HepG2 (cell line): ENCODE measurements around the gene ABT1. TPM values are rescaled to one million over a fixed set of nuclear protein-coding genes. Genes with fewer than 3 reads are reported as not detected.

Experiments used
- AHR ChIP-seq: IDR thresholded peaks from 2 replicates; pipeline ENCODE4 v1.6.1; 2018; ENCODE audit warnings: missing genetic modification reagents, missing compliant biosample characterization
- CCAR2 ChIP-seq: fragments of 200-400 bp; formaldehyde crosslinking; optimal IDR thresholded peaks from 2 replicates; pipeline ENCODE3; 2018; ENCODE audit warnings: low read depth, mild to moderate bottlenecking, low read length, moderate library complexity
- HES4 ChIP-seq: sonication (generic); formaldehyde crosslinking; IDR thresholded peaks from 2 replicates; pipeline ENCODE4 v1.9.0; 2021; ENCODE audit warnings: mild to moderate bottlenecking, missing genetic modification reagents, borderline replicate concordance
- KAT8 ChIP-seq: IDR thresholded peaks from 2 replicates; pipeline ENCODE4 v1.6.1; 2016; ENCODE audit warnings: missing genetic modification reagents, missing compliant biosample characterization
- KDM3A ChIP-seq: IDR thresholded peaks from 2 replicates; pipeline ENCODE4 v1.6.1; 2018; ENCODE audit warnings: low read depth, missing compliant biosample characterization
- KDM5A ChIP-seq: fragments of 200-600 bp; sonication (generic); IDR thresholded peaks from 2 replicates; pipeline ENCODE4 v1.7.0; 2018; ENCODE audit warnings: antibody characterized with exemption, mild to moderate bottlenecking, low read length, borderline replicate concordance
- KLF16 ChIP-seq, 2 experiments: sonication (generic) in 1 of 2; formaldehyde crosslinking in 1 of 2; IDR thresholded peaks; 2 replicates each; pipeline versions ENCODE4 v1.6.1 to v1.8.0; 2016 to 2023; ENCODE audit warnings: missing genetic modification reagents in 2 of 2, missing compliant biosample characterization in 1 of 2
- MAFK ChIP-seq, 2 experiments: IDR thresholded peaks in 1 of 2; conservative IDR thresholded peaks in 1 of 2; 2 replicates each; pipeline ENCODE4 v1.6.1; 2011; ENCODE audit warnings: improper control_type of control experiment in 2 of 2, low read length in 2 of 2
- MIER3 ChIP-seq: IDR thresholded peaks from 2 replicates; pipeline ENCODE4 v1.6.1; 2016; ENCODE audit warnings: missing compliant biosample characterization, borderline replicate concordance
- NFIB ChIP-seq: sonication (generic); formaldehyde crosslinking; IDR thresholded peaks from 2 replicates; pipeline ENCODE4 v1.9.0; 2021; ENCODE audit warnings: missing genetic modification reagents, mild to moderate bottlenecking, borderline replicate concordance
- NFYB ChIP-seq: sonication (generic); formaldehyde crosslinking; IDR thresholded peaks from 2 replicates; pipeline ENCODE4 v1.4.0; 2020; ENCODE audit warnings: missing genetic modification reagents
- NRL ChIP-seq: sonication (generic); formaldehyde crosslinking; IDR thresholded peaks from 2 replicates; pipeline ENCODE4 v1.5.0; 2020; ENCODE audit warnings: missing genetic modification reagents, mild to moderate bottlenecking, moderate library complexity, borderline replicate concordance
- RAD51 ChIP-seq: fragments of 450-650 bp; IDR thresholded peaks from 2 replicates; pipeline ENCODE4 v1.6.1; 2016; ENCODE audit warnings: borderline replicate concordance
- REL ChIP-seq: sonication (generic); formaldehyde crosslinking; conservative IDR thresholded peaks from 2 replicates; pipeline ENCODE4 v1.8.0; 2022; ENCODE audit warnings: mild to moderate bottlenecking, missing genetic modification reagents, moderate library complexity
- SMAD3 ChIP-seq: sonication (generic); formaldehyde crosslinking; IDR thresholded peaks from 2 replicates; pipeline ENCODE4 v1.4.0; 2020; ENCODE audit warnings: missing genetic modification reagents
- TRIM24 ChIP-seq: sonication (generic); formaldehyde crosslinking; IDR thresholded peaks from 2 replicates; pipeline ENCODE4 v1.8.0; 2022; ENCODE audit warnings: mild to moderate bottlenecking, missing genetic modification reagents
- ZNF3 ChIP-seq: IDR thresholded peaks from 2 replicates; pipeline ENCODE4 v1.7.0; 2017; ENCODE audit warnings: inconsistent platforms
- ZNF501 ChIP-seq: sonication (generic); formaldehyde crosslinking; IDR thresholded peaks from 2 replicates; pipeline ENCODE4 v1.5.1; 2020; ENCODE audit warnings: mild to moderate bottlenecking, moderate library complexity, missing genetic modification reagents
- ZNF720 ChIP-seq: sonication (generic); formaldehyde crosslinking; IDR thresholded peaks from 2 replicates; pipeline ENCODE4 v1.4.0; 2020; ENCODE audit warnings: missing genetic modification reagents
- ZNF749 ChIP-seq: sonication (generic); formaldehyde crosslinking; IDR thresholded peaks from 2 replicates; pipeline ENCODE4 v1.8.0; 2022; ENCODE audit warnings: mild to moderate bottlenecking, missing genetic modification reagents, moderate library complexity, borderline replicate concordance
- ZNF761 ChIP-seq: sonication (generic); formaldehyde crosslinking; conservative IDR thresholded peaks from 2 replicates; pipeline ENCODE4 v1.4.0; 2020; ENCODE audit warnings: mild to moderate bottlenecking, missing genetic modification reagents
- ZNF790 ChIP-seq: sonication (generic); formaldehyde crosslinking; IDR thresholded peaks from 2 replicates; pipeline ENCODE4 v1.8.0; 2022; ENCODE audit warnings: missing genetic modification reagents, mild to moderate bottlenecking, borderline replicate concordance
- polyA plus RNA-seq, 8 experiments: library from polyadenylated mRNA; depleted of rRNA in 3 of 8; stranded (reverse) in 7 of 8; unstranded in 1 of 8; fragments of >200 nt; fragmentation: Illumina TruSeq in 4 of 8; extraction: Trizol in 4 of 8; gene quantifications; 2 replicates each; pipeline versions ENCODE4 v1.2.1 to v1.2.3, GENCODE V29; 2011 to 2016; ENCODE audit warnings: low read depth in 4 of 8, missing spikeins in 1 of 8, mixed read lengths in 1 of 8; ENCODE audit not compliant: insufficient read depth in 1 of 8
- total RNA-seq, 5 experiments: library from RNA; depleted of rRNA; stranded (reverse); fragments of >200 nt; fragmentation: Illumina TruSeq; extraction: Trizol; gene quantifications; 2 replicates each; pipeline ENCODE4 v1.2.3, GENCODE V29; 2016; ENCODE audit warnings: low read depth in 1 of 5
- TF ChIP-seq, protein P1 (sequence below): sonication (generic); formaldehyde crosslinking; IDR thresholded peaks from 2 replicates; pipeline ENCODE4; 2020; ENCODE audit warnings: missing genetic modification reagents, mild to moderate bottlenecking, borderline replicate concordance
- TF ChIP-seq, protein P2 (sequence below): sonication (generic); formaldehyde crosslinking; IDR thresholded peaks from 2 replicates; pipeline ENCODE4 v1.8.0; 2022; ENCODE audit warnings: mild to moderate bottlenecking, missing genetic modification reagents, moderate library complexity
- TF ChIP-seq, protein P3 (sequence below): sonication (generic); formaldehyde crosslinking; IDR thresholded peaks from 2 replicates; pipeline ENCODE4 v1.4.0; 2020; ENCODE audit warnings: missing genetic modification reagents

ABT1 gene
- total and polyA plus RNA-seq, 2 of the 13 experiments (the other 11 are each of a cell fraction or from before 2014, with no cell fraction given), result 38.4 TPM

DNA sequence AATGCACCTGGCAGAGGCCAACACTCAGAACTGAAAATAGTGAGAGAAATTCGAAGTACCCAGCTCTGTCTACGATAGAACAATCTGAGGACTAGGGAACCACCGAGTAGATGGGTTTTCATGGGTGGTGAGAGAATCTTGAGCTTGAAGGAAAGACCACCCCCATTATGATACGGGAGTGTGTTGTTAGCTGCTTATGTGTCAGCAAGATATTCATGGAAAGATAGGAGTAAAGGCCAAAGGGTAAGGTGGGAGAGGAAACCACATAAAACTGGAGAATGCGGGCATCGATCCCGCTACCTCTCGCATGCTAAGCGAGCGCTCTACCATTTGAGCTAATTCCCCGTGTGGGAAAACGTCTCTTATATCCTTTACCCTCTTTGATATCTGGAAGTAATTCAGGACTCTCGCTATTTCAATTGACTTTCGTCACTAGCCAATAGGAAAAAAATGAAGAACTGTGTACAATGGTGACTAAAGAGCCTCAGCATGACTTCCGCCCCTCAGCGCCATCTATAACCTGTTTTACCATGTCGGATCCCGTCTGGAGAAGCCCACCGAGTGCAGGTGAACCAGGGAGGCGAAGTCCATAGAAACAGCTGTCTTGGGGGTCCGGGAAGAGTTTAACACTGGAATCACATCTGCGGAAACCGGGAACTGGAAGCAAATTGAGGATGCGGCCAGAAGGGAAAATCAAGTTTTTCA lies 25.0 kb upstream of the ABT1 start (continued):
- TF ChIP-seq ZNF3 (0 out of 2 replicates have a peak, but pooled peaks have one; percentile 73), NFIB (no peak), TRIM24 (CRISPR knock-in tag) (no peak), ZNF790 (CRISPR knock-in tag) (no peak), NFYB (CRISPR knock-in tag) (peak; percentile 66), REL (CRISPR knock-in tag) (no peak), MAFK (conservative IDR thresholded peaks at IDR 0.05 in 1 of 2, IDR thresholded peaks at IDR 0.05 in 1 of 2; ENCODE audit: low read length in 2 of 2) (no peak), AHR (0 out of 2 replicates have a peak, but pooled peaks have one; percentile 54), KLF16 (CRISPR knock-in tag; IDR thresholded peaks at IDR 0.05) (peak in 1 of 2 experiments; percentile 98; a peak in 2 of 4 replicates), KDM5A (peak; percentile 50; the same call in 1 of the 2 replicates), SMAD3 (CRISPR knock-in tag) (peak; percentile 95), ZNF720 (CRISPR knock-in tag) (no peak), CCAR2 (peak; percentile 98), KDM3A (peak; percentile 84), ZNF501 (peak; percentile 75), RAD51 (no peak), MIER3 (CRISPR knock-in tag) (peak; percentile 97), NRL (CRISPR knock-in tag) (no peak), HES4 (CRISPR knock-in tag) (0 out of 2 replicates have a peak, but pooled peaks have one; percentile 14), KAT8 (CRISPR knock-in tag) (peak; percentile 85), ZNF749 (peak; percentile 84; the same call in 1 of the 2 replicates), ZNF761 (CRISPR knock-in tag) (no peak)
- TF ChIP-seq, protein P1, sequence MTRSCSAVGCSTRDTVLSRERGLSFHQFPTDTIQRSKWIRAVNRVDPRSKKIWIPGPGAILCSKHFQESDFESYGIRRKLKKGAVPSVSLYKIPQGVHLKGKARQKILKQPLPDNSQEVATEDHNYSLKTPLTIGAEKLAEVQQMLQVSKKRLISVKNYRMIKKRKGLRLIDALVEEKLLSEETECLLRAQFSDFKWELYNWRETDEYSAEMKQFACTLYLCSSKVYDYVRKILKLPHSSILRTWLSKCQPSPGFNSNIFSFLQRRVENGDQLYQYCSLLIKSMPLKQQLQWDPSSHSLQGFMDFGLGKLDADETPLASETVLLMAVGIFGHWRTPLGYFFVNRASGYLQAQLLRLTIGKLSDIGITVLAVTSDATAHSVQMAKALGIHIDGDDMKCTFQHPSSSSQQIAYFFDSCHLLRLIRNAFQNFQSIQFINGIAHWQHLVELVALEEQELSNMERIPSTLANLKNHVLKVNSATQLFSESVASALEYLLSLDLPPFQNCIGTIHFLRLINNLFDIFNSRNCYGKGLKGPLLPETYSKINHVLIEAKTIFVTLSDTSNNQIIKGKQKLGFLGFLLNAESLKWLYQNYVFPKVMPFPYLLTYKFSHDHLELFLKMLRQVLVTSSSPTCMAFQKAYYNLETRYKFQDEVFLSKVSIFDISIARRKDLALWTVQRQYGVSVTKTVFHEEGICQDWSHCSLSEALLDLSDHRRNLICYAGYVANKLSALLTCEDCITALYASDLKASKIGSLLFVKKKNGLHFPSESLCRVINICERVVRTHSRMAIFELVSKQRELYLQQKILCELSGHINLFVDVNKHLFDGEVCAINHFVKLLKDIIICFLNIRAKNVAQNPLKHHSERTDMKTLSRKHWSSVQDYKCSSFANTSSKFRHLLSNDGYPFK, result peak; percentile 72; the same call in 1 of the 2 replicates
- TF ChIP-seq, protein P2, sequence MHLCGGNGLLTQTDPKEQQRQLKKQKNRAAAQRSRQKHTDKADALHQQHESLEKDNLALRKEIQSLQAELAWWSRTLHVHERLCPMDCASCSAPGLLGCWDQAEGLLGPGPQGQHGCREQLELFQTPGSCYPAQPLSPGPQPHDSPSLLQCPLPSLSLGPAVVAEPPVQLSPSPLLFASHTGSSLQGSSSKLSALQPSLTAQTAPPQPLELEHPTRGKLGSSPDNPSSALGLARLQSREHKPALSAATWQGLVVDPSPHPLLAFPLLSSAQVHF, result no peak
- TF ChIP-seq, protein P3, sequence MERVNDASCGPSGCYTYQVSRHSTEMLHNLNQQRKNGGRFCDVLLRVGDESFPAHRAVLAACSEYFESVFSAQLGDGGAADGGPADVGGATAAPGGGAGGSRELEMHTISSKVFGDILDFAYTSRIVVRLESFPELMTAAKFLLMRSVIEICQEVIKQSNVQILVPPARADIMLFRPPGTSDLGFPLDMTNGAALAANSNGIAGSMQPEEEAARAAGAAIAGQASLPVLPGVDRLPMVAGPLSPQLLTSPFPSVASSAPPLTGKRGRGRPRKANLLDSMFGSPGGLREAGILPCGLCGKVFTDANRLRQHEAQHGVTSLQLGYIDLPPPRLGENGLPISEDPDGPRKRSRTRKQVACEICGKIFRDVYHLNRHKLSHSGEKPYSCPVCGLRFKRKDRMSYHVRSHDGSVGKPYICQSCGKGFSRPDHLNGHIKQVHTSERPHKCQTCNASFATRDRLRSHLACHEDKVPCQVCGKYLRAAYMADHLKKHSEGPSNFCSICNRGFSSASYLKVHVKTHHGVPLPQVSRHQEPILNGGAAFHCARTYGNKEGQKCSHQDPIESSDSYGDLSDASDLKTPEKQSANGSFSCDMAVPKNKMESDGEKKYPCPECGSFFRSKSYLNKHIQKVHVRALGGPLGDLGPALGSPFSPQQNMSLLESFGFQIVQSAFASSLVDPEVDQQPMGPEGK, result peak; percentile 68
